Measurements from ENCODE around the gene TREML4. TPM values are rescaled to one million over a fixed set of nuclear protein-coding genes. Genes with fewer than 3 reads are reported as not detected.
"Not testable (repeated sequence)": the region's sequence is repeated elsewhere in the genome, so short reads cannot be mapped to it uniquely, and the experiment has no call there.

The TREML4 gene
- polyA plus RNA-seq, 3 donors, result 0.02 TPM; not detected in 2

- no peak overlapping the region for H3K27ac ChIP-seq (ENCODE audit: low read depth, low read length)
- WGBS, 3 donors, result 17 to 21% (median 18%) methylated on average over 20 to 22 of the region's 22 CpGs
These were observed 11.5 kb downstream of the TREML4 start for GRCh38 chr6:41239467-41240159.

DNA sequence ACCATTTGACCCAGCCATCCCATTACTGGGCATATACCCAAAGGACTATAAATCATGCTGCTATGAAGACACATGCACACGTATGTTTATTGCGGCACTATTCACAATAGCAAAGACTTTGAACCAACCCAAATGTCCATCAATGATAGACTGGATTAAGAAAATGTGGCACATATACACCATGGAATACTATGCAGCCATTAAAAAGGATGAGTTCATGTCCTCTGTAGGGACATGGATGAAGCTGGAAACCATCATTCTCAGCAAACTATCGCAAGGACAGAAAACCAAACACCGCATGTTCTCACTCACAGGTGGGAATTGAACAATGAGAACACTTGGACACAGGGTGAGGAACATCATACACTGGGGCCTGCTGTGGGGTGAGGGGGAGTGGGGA, 18.4 kb downstream of the TREML4 start:
- not testable (repeated sequence) for H3K27ac ChIP-seq (ENCODE audit: low read depth, low read length)
- 97 to 100% (median 100%) methylated on average over 2 to 4 of the region's 4 CpGs for whole genome bisulfite sequencing, 3 donors

GRCh38 chr6:41247288-41247865, 19.2 kb downstream of the TREML4 start:
- H3K27ac ChIP-seq (ENCODE audit: low read depth, low read length), result no peak overlapping the region
- WGBS, 3 donors, result 65 to 70% (median 67%) methylated on average over 9 of the region's 9 CpGs

- no peak overlapping the region for H3K27ac ChIP-seq (ENCODE audit: low read depth, low read length)
- WGBS, 3 donors, result 68 to 72% (median 70%) methylated on average over 7 of the region's 7 CpGs
These were observed 19.9 kb downstream of the TREML4 start for GRCh38 chr6:41247882-41248705.

DNA sequence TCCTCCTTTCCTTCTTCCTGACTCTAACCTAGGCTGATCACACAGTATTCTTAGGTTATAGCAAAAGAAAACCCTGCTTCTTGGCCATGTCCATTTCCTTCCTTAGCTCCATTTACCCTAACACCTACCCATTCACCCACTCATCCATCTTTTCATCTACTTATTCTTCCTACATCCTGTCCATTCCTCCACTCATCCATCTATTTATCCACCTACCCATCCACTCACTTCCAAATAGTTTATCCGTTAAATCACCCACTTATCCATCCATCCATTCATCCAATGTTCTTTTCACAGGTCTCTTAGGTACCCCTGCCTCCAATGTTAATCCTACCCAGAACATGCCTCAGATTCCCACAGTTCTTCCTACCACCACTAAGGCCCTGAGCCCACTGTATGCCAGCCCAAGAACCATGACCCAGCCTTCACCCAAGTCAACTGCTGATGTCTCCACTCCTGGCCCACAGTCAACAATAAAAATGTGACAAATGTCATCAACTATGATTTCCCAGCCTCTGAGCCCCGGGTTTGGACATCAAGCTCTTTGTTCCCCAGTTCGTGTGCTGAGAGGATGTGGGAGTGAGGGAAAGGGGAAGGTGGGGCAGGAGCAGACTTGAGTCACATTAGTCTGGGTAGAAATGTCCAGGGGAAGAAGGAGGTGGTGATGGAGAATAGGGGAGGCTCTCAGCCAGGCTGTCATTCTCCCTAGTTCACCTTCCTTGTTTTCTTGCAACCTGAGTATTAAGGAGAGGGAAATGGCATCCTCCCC, 24.4 kb downstream of the TREML4 start:
- WGBS, 3 donors, result 58 to 70% (median 63%) methylated on average over 3 of the region's 3 CpGs
- no peak overlapping the region for H3K27ac ChIP-seq (ENCODE audit: low read depth, low read length)

GRCh38 chr6:41255110-41255509, 27.0 kb downstream of the TREML4 start:
- H3K27ac ChIP-seq (ENCODE audit: low read depth, low read length), result no peak overlapping the region

DNA sequence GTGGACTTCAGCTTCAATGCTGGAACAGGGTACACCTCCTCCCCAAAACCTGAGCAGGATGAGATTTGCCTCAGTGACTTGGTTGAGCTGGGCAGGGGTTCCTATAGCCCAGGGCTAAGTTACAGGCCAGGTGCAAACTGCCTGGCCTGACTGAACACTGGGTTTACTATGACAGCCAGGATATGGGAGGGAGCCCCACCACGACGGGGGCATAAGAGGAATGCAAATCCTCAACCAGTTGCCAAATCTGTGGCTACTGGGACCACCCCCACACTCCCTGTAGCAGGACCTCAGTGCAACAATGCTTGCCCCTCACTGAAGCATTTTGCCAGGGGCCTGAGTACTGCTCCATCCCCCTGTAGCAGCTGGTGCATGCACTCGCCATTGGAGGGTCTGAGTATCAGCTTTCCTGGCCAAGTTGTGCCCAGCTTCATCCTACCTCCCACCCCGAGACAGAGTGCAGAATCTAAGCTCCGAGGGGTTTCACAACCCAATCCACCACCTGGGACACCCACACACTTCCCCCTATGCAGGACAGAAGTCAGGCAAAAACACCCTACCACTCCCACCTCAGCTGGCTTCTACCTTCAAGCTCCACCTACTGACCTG, 27.6 kb downstream of the TREML4 start:
- H3K27ac ChIP-seq (ENCODE audit: low read depth, low read length), result no peak overlapping the region
- 66 to 87% (median 74%) methylated on average over 5 of the region's 5 CpGs for WGBS, 3 donors

DNA sequence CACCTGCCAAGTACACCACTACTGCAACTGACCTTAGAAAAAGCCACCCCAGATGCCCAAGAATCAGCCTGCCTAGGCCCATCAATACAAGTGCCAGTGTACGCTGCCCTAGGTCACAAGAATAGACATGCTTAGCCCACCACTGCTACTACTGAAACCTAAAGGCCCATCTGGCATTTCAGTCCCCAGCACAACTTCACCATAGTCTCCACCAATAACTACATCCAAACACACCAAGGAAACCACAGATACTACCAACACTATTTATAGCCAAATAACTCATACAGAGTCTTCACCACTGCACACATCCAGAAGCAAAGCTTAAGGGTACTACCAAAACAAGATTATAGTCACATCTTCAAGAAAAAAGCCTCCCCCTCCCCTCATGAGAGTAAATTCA, 28.2 kb downstream of the TREML4 start:
- H3K27ac ChIP-seq (ENCODE audit: low read depth, low read length), result no peak overlapping the region
- 94% methylated on average over 1 of the region's 1 CpG for WGBS, 3 donors

GRCh38 chr6:41257369-41258195, 29.4 kb downstream of the TREML4 start:
- H3K27ac ChIP-seq (ENCODE audit: low read depth, low read length), result no peak overlapping the region
- 14 to 53% (median 50%) methylated on average over 2 of the region's 2 CpGs for WGBS, 3 donors

- H3K27ac ChIP-seq (ENCODE audit: low read depth, low read length), result no peak overlapping the region
- WGBS, 3 donors, result 91 to 100% (median 92%) methylated on average over 1 of the region's 1 CpG
These were observed 30.0 kb downstream of the TREML4 start for GRCh38 chr6:41258196-41258493.

- WGBS, 3 donors, result 62 to 82% (median 75%) methylated on average over 2 of the region's 2 CpGs
- no peak overlapping the region for H3K27ac ChIP-seq (ENCODE audit: low read depth, low read length)
These were observed 34.3 kb downstream of the TREML4 start for GRCh38 chr6:41262401-41262800.

- WGBS, 3 donors, result 91 to 100% (median 97%) methylated on average over 1 of the region's 1 CpG
- no peak overlapping the region for H3K27ac ChIP-seq (ENCODE audit: low read depth, low read length)
These were observed 35.1 kb downstream of the TREML4 start for GRCh38 chr6:41263267-41263666.

- H3K27ac ChIP-seq (ENCODE audit: low read depth, low read length), result no peak overlapping the region
These were observed 38.4 kb downstream of the TREML4 start for GRCh38 chr6:41266541-41266940.

GRCh38 chr6:41268478-41268877, 40.3 kb downstream of the TREML4 start:
- H3K27ac ChIP-seq (ENCODE audit: low read depth, low read length), result no peak overlapping the region

DNA sequence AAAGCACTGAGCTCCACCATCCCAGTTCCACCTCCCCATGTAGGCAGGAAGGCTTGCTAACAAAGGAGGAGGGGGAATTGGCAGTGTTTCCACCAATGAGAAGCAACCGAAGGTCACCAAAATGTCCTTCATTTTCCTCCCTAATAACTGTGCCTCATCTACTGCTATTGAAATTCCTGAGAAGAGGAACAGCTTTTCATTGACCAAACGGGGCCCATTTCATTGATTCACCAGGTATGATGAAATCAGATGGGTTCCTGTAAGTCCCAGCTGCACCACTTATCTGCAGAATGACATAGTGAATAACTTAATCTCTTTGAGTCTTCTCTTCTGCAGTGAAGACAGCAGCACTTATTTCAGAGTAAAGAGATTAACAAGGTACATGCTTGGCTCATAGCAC, 41.0 kb downstream of the TREML4 start:
- WGBS, 3 donors, result 67 to 75% (median 75%) methylated on average over 2 of the region's 2 CpGs
- H3K27ac ChIP-seq (ENCODE audit: low read depth, low read length), result no peak overlapping the region

DNA sequence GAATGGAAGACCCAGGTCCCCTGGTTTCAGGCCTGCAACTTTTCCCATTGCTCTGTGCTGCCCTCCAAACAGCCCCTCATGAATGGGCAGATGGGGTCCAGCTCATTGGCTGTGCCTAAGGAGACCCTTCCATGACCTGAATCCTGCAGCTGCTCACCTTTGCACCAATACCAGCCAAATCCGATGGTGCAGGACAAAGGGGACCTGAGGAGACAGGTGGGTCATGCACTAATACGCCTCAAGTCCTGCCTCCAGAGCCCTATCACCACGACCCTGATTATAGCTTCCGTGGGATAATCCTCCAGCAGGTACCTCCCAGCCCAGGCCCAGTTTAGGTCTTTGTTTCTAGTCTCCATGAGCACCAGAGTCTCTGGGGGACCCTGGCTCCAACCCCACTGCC, 41.6 kb downstream of the TREML4 start:
- H3K27ac ChIP-seq (ENCODE audit: low read depth, low read length), result no peak overlapping the region
- 82 to 91% (median 89%) methylated on average over 4 of the region's 4 CpGs for WGBS, 3 donors

GRCh38 chr6:41271901-41272395, 43.8 kb downstream of the TREML4 start:
- 31 to 78% (median 45%) methylated on average over 6 to 7 of the region's 7 CpGs for WGBS, 3 donors
- no peak overlapping the region for H3K27ac ChIP-seq (ENCODE audit: low read depth, low read length)

All from adipose tissue (tissue), 3 donors.